GM12875 (cell line): Measurements from ENCODE around the gene DGKI.

Source experiments
- H3K4me3 ChIP-seq: one replicate; pipeline ENCODE4 v1.5.1; 2011; ENCODE audit warnings: low read depth, low read length, control low read depth
- TF ChIP-seq, protein P1 (sequence below): IDR thresholded peaks from 2 replicates; pipeline ENCODE4 v1.5.1; 2011; ENCODE audit warnings: low read depth, mild to moderate bottlenecking, control low read depth, inconsistent platforms, low read length, moderate library complexity, borderline replicate concordance; ENCODE audit not compliant: insufficient read depth

Gene DGKI

DNA sequence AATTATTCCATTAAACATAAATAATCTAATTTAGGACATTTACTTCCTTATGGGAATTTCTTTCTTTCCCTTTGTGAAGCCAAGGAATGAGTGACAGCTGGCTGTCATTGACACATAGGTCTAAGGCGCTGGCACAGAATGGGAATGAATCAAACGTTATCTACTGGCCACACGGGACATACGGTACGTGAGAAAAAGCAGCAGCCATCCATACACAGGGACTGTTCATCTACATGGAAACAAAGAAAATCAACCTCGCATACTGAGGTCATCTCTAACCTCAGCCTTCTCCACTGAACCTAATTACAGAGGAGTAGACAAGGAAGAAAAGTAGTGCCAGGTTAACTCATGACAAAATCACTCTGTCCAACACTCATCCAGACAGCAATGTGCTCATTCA, 376.9 kb downstream of the DGKI start:
- TF ChIP-seq, protein P1, sequence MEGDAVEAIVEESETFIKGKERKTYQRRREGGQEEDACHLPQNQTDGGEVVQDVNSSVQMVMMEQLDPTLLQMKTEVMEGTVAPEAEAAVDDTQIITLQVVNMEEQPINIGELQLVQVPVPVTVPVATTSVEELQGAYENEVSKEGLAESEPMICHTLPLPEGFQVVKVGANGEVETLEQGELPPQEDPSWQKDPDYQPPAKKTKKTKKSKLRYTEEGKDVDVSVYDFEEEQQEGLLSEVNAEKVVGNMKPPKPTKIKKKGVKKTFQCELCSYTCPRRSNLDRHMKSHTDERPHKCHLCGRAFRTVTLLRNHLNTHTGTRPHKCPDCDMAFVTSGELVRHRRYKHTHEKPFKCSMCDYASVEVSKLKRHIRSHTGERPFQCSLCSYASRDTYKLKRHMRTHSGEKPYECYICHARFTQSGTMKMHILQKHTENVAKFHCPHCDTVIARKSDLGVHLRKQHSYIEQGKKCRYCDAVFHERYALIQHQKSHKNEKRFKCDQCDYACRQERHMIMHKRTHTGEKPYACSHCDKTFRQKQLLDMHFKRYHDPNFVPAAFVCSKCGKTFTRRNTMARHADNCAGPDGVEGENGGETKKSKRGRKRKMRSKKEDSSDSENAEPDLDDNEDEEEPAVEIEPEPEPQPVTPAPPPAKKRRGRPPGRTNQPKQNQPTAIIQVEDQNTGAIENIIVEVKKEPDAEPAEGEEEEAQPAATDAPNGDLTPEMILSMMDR, result no peak
- no peak overlapping the region for H3K4me3 ChIP-seq

DNA sequence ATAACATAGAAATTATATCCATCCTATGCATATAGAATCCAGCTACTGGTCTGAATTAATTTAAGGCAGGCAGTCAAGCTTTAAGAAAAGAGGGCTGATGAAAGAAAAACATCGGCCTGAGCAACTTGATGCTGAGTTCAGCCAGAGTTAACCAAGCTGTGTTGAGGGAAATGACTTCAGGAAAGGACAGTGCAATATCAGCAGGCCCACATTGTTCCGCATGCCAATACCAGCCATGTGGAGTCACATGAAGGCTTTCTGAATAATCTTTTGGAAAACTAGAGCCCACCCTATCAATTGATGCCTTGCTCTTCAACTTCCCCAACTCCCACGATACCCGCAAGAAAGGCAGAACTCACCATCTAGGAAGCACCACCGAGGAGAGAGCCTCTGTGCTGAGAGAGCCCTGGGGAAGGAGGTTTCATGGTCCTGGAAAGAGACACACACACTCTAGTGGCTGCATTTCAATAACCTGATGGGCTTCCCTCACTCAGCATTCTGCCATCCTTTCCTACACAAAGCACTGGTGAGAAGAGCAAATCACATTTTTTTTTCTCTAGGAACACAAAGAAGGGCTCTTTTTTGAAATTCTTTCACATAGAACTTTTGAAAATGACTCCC, 377.5 kb downstream of the DGKI start:
- no peak overlapping the region for H3K4me3 ChIP-seq
- TF ChIP-seq, protein P1, result no peak

DNA sequence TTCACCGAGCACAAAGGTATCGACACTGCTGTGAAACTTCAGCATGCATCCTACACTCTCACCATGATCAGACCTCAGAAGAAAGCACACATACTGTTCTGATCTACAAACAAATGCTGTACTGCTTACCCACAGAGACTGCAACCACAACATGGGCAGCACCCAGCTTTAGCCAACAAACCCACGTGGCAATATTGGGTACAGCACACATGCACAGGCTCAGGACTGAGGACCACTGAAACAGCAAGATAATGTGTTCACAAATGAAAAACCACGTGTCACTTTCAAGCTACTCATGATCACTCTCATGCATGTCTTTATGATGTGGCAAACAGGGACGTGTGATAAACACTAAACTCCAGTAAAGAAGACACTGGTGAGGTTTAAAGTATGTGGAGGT, 383.9 kb downstream of the DGKI start:
- TF ChIP-seq, protein P1, result no peak
- H3K4me3 ChIP-seq, result no peak overlapping the region

DNA sequence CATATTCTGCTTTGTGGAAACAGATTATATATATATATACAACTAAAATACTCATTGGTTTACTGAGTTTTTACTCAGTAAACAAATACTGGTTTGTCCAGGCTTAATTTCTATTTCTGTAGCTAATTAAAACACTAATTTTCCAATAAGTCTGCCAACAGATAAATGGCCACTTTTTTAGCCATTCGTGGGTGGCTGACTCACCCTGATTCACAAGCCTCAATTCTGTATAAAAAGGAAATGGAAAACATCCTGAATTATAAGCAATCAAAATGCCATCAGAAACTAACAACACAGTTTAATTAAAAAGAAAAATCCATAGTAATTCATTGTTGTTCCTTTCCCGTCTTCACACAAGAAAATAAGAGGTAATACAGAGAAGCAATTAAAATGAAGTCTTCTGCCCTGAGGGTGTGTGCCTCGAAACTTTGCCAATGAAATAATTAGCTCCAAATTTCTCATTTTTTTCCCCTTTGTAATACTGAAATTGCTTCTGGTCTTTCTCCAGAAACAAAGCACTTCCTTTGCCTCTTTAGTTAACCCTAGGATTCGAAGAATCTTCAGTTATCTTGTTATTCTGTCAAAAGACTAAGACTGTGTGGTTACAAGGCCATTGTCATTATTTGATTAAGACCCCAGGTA, 384.6 kb downstream of the DGKI start:
- TF ChIP-seq, protein P1, result no peak
- H3K4me3 ChIP-seq, result no peak overlapping the region

DNA sequence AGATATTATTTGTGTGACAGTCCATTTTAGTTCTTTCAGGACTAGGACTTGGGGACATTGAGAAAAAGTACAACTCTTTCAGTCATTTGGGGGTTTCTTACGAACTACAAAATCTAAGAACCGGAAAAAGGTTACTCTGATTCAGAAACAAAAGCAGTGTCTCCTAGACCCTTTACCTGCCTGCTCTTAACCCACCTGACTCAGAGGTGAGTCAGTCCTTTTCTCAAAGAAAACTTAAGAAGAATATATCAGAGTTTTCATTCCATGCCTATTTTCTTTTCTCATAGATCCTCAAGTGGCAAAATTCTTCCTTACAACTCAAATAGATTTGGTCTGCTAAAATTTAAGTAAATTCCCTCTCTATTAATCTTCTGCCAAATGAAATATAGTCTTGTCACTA, 388.4 kb downstream of the DGKI start:
- H3K4me3 ChIP-seq, result no peak overlapping the region
- TF ChIP-seq, protein P1, result no peak

DNA sequence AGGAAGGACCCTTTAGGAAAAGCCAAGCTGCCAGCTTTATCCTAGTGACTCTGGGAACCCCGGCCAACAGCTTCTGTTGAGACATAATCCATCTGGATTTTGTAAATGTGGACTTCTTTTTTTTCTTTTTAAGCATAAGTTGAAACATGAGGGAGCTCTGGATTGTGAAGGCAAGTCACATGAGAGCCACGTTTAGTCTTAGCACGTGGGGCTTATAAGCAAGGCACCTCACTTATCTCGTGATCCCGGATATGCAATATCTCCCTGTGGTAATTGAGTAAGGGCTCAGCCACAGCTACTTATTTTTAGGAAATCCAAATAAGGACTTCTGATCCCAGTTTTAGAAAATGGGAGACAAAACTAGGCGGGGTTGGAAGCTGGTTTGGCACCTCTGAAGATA, 392.0 kb downstream of the DGKI start:
- H3K4me3 ChIP-seq, result no peak overlapping the region

DNA sequence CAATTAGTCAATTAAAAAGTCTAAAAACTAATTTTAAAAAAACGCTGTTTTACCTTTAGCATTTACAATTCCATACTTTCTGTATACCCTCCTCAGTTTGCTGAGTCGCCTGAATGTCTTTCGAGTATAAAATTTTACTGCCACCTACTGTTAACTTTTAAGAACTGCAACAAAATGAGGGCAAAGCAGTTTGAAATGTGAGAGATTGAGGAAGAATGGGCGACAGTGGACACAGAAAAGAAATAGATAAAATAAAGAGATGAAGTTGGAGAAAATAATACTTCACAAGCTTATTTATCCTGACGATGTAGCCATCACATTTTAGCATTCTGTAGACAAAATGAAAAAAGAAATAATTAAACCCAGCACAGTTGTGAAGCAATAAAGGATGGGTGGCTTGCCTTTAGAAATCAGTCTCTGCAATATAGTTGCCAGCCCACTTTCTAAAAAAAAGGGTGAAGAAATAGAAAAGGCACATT, 392.5 kb downstream of the DGKI start:
- no peak overlapping the region for H3K4me3 ChIP-seq
- TF ChIP-seq, protein P1, result peak; percentile 26; the same call in 1 of the 2 replicates

More for the DNA sequence above, 392.0 kb downstream of the DGKI start:
- TF ChIP-seq, protein P1, result no peak
